Testis (tissue), 3 donors: ENCODE data around the gene SHOC1. TPM values are rescaled to one million over a fixed set of nuclear protein-coding genes. Genes with fewer than 3 reads are reported as not detected.
"Not testable (repeated sequence)": the region's sequence is repeated elsewhere in the genome, so short reads cannot be mapped to it uniquely, and the experiment has no call there.

Source experiments
- DNase-seq: peaks from one replicate; pipeline ENCODE4 v3.0.0-alpha.2; 2019
- H3K27ac ChIP-seq, 2 donors: fragments of 200-600 bp; sonication (generic); one replicate each; pipeline ENCODE4 v1.5.1; 2019
- H3K27me3 ChIP-seq: fragments of 200-600 bp; sonication (generic); one replicate; pipeline ENCODE4 v1.5.1; 2019
- H3K36me3 ChIP-seq: fragments of 200-600 bp; sonication (generic); one replicate; pipeline ENCODE4 v1.5.1; 2017; ENCODE audit warnings: low read depth; ENCODE audit errors: missing control alignments
- H3K4me1 ChIP-seq: fragments of 200-600 bp; sonication (generic); one replicate; pipeline ENCODE4 v1.5.1; 2019
- H3K4me3 ChIP-seq, 2 donors: fragments of 200-600 bp; sonication (generic); one replicate each; pipeline ENCODE4 v1.5.1; 2017 to 2019
- H3K9me3 ChIP-seq: fragments of 200-600 bp; sonication (generic); one replicate; pipeline ENCODE4 v1.5.1; 2017
- CTCF ChIP-seq, 3 experiments: fragments of 450-650 bp in 2 of 3; fragments of 200-600 bp in 1 of 3; sonication (generic) in 1 of 3; IDR thresholded peaks; one replicate each; pipeline ENCODE4 v1.5.1; 2016 to 2019; ENCODE audit warnings: antibody characterized with exemption in 3 of 3, mild to moderate bottlenecking in 2 of 3, moderate library complexity in 1 of 3
- POLR2A ChIP-seq: fragments of 450-650 bp; IDR thresholded peaks from one replicate; pipeline ENCODE4 v1.6.1; 2017; ENCODE audit warnings: antibody characterized with exemption, mild to moderate bottlenecking, moderate library complexity
- WGBS, 2 donors: methylation state at CpG; one replicate each; pipeline ENCODE4 v1.1.5; 2018; 5-methylcytosine and 5-hydroxymethylcytosine counted together
- intact Hi-C: fragments of 100-400 bp; cut with DNase I; formaldehyde crosslinking; loops from one replicate; pipeline ENCODE4 v1.15.1; 2023; ENCODE audit warnings: low total_unique reads
- polyA plus RNA-seq: library from polyadenylated mRNA; stranded (reverse); fragments of 350-450 nt; fragmentation: Illumina TruSeq; extraction: RNeasy Lipid Tissue Mini Kit (QIAGEN cat#74804); gene quantifications from one replicate; pipeline ENCODE4 v1.2.3, GENCODE V29; 2014; ENCODE audit warnings: low read depth, low replicate concordance; ENCODE audit not compliant: insufficient read depth
- total RNA-seq, 2 donors: library from RNA; depleted of rRNA; stranded (reverse); fragments of >200 nt; gene quantifications; one replicate each; pipeline ENCODE4 v1.2.3, GENCODE V29; 2016

Gene SHOC1
- total and polyA plus RNA-seq, 3 donors from 2014 or later = 14.9 to 36.8 (median 25.9) TPM

- H3K9me3 ChIP-seq = no peaks in the 10 kb centered on the region
- H3K4me3 ChIP-seq = no peak overlapping the region
- H3K27ac ChIP-seq = no peak overlapping the region
- H3K4me1 ChIP-seq = no peaks in the 10 kb centered on the region
- TF ChIP-seq POLR2A (no peak), CTCF (IDR thresholded peaks at IDR 0.05) (no peak)
- DNase-seq = no peak
- WGBS, 2 donors = 60 to 71% methylated on average over 3 of the region's 3 CpGs
- no peaks in the 10 kb centered on the region for H3K36me3 ChIP-seq
- intact Hi-C loops = no loop called here
- no peaks in the 10 kb centered on the region for H3K27me3 ChIP-seq
Observed at GRCh38 chr9:111803924-111804323, 9.2 kb upstream of the SHOC1 start.

GRCh38 chr9:111799915-111800526, 5.3 kb upstream of the SHOC1 start:
- 83 to 85% methylated on average over 1 of the region's 1 CpG for WGBS, 2 donors
- TF ChIP-seq POLR2A = no peak
- TF ChIP-seq CTCF (IDR thresholded peaks at IDR 0.05) = no peak
- intact Hi-C loops = no loop called here
- no peak overlapping the region for H3K27ac ChIP-seq
- H3K4me3 ChIP-seq = no peak overlapping the region
- DNase-seq = no peak
- H3K27me3 ChIP-seq = no peaks in the 10 kb centered on the region
- no peaks in the 10 kb centered on the region for H3K4me1 ChIP-seq
- H3K36me3 ChIP-seq = no peaks in the 10 kb centered on the region
- no peaks in the 10 kb centered on the region for H3K9me3 ChIP-seq

GRCh38 chr9:111799506-111799905, 4.8 kb upstream of the SHOC1 start:
- DNase-seq = no peak

GRCh38 chr9:111798786-111799185, 4.0 kb upstream of the SHOC1 start:
- intact Hi-C loops = no loop called here
- no peaks in the 10 kb centered on the region for H3K27me3 ChIP-seq
- TF ChIP-seq POLR2A (no peak), CTCF (IDR thresholded peaks at IDR 0.05) (no peak)
- DNase-seq = no peak
- no peaks in the 10 kb centered on the region for H3K36me3 ChIP-seq
- no peak overlapping the region for H3K4me3 ChIP-seq
- no peaks in the 10 kb centered on the region for H3K9me3 ChIP-seq
- H3K27ac ChIP-seq = no peak overlapping the region
- no peaks in the 10 kb centered on the region for H3K4me1 ChIP-seq

More at GRCh38 chr9:111799506-111799905, 4.8 kb upstream of the SHOC1 start:
- intact Hi-C loops = no loop called here
- Histone ChIP-seq H3K27ac (no peak overlapping the region), H3K4me1 (no peaks in the 10 kb centered on the region), H3K4me3 (no peak overlapping the region), H3K36me3 (no peaks in the 10 kb centered on the region), H3K9me3 (no peaks in the 10 kb centered on the region), H3K27me3 (no peaks in the 10 kb centered on the region)
- no peak for TF ChIP-seq POLR2A
- no peak for TF ChIP-seq CTCF (IDR thresholded peaks at IDR 0.05)

GRCh38 chr9:111795557-111795839, 761 bp upstream of the SHOC1 start:
- Histone ChIP-seq H3K9me3 (no peaks in the 10 kb centered on the region), H3K27ac (no peak overlapping the region), H3K4me1 (no peaks in the 10 kb centered on the region), H3K27me3 (no peaks in the 10 kb centered on the region), H3K36me3 (no peaks in the 10 kb centered on the region), H3K4me3 (peak overlapping the region in 1 of 2 donors; percentile 58)
- 64 to 75% methylated on average over 2 of the region's 2 CpGs for WGBS, 2 donors
- TF ChIP-seq CTCF (IDR thresholded peaks at IDR 0.05) = no peak
- intact Hi-C loops = no loop called here
- DNase-seq = no peak

GRCh38 chr9:111791821-111792220, 2.9 kb downstream of the SHOC1 start:
- H3K27ac ChIP-seq, intact Hi-C loops, H3K4me1 ChIP-seq, H3K36me3 ChIP-seq, DNase-seq, H3K9me3 ChIP-seq, H3K4me3 ChIP-seq, H3K27me3 ChIP-seq: not testable (repeated sequence)
- 88 to 91% methylated on average over 1 of the region's 1 CpG for WGBS, 2 donors
